PC-3 (cell line): ENCODE measurements around the gene EIF3F.

ENCODE experiments used
- EZH2 ChIP-seq: fragments of 300-600 bp; sonication (generic); IDR thresholded peaks from one replicate; pipeline ENCODE4 v1.6.1; 2017; ENCODE audit warnings: antibody characterized with exemption, mild to moderate bottlenecking, low read length; ENCODE audit not compliant: unreplicated experiment
- TF ChIP-seq, protein P1 (sequence below): fragments of 300-600 bp; sonication (generic); conservative IDR thresholded peaks from 2 replicates; pipeline ENCODE4 v1.5.1; 2017; ENCODE audit warnings: antibody characterized with exemption, low read depth, mild to moderate bottlenecking, low read length

DNA sequence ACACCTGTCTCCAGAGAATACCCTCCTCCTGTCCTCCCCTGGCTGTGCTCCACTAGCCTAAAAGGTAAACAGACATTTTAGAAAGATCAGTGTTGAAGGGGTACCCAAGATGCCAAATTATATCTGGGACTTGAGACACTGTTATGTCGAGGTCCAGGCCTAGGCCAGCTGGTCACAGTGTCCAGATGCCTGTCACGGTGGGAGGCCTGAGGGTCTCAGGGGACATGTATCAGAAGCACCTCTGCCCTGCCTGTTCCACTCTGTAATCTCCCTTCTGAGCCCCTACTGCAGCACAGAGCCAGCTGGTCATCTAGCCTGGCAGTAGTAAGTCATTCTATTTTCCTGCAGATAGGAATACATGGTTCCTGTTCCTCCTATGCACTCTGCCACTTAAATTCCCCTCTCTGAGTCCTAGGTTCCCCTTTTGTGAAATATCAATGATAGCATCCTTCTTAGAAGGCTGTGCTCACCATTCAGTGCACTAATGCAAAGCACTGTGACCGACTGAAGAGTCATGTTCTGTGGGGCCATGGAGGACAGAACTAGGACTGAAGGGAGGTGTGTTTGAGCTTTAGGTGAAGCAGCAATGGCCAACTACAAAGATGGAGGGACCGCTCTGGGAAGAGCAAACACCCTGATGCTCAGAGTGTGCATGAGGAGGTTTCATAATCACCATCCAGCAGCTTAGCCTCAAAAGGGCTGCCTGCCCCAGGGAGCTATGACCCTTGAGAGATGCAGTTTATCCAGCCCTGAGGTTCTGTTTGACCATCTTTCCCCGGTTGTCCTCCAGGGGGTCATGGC lies 49.1 kb downstream of the EIF3F start:
- TF ChIP-seq, protein P1, sequence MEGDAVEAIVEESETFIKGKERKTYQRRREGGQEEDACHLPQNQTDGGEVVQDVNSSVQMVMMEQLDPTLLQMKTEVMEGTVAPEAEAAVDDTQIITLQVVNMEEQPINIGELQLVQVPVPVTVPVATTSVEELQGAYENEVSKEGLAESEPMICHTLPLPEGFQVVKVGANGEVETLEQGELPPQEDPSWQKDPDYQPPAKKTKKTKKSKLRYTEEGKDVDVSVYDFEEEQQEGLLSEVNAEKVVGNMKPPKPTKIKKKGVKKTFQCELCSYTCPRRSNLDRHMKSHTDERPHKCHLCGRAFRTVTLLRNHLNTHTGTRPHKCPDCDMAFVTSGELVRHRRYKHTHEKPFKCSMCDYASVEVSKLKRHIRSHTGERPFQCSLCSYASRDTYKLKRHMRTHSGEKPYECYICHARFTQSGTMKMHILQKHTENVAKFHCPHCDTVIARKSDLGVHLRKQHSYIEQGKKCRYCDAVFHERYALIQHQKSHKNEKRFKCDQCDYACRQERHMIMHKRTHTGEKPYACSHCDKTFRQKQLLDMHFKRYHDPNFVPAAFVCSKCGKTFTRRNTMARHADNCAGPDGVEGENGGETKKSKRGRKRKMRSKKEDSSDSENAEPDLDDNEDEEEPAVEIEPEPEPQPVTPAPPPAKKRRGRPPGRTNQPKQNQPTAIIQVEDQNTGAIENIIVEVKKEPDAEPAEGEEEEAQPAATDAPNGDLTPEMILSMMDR = no peak
- TF ChIP-seq EZH2 = no peak
